Urinary bladder (tissue), 4 donors: ENCODE measurements around the gene CCR8. TPM values are rescaled to one million over a fixed set of nuclear protein-coding genes. Genes with fewer than 3 reads are reported as not detected.

Experiments used
- DNase-seq: peaks from one replicate; pipeline ENCODE4 v3.0.0-alpha.2; 2015; ENCODE audit errors: extremely low spot score
- H3K27ac ChIP-seq: one replicate; pipeline ENCODE4 v1.5.1; 2013; ENCODE audit warnings: low read depth, mild to moderate bottlenecking, moderate library complexity
- H3K36me3 ChIP-seq: one replicate; pipeline ENCODE4 v1.6.1; 2013; ENCODE audit warnings: mild to moderate bottlenecking, moderate library complexity; ENCODE audit not compliant: insufficient read depth
- H3K4me1 ChIP-seq: one replicate; pipeline ENCODE4 v1.6.1; 2013; ENCODE audit warnings: mild to moderate bottlenecking, moderate library complexity; ENCODE audit not compliant: insufficient read depth
- H3K4me3 ChIP-seq: one replicate; pipeline ENCODE4 v1.5.1; 2013; ENCODE audit warnings: low read depth, low read length
- WGBS: extraction: QIAGEN DNeasy Blood & Tissue Kit; methylation state at CpG from one replicate; pipeline ENCODE4 v1.1.7; 2013; 5-methylcytosine and 5-hydroxymethylcytosine counted together
- polyA plus RNA-seq: library from polyadenylated mRNA; stranded (reverse); fragments of 200-250 nt; gene quantifications from one replicate; pipeline ENCODE4 v1.2.3, GENCODE V29; 2013
- total RNA-seq: library from RNA; depleted of rRNA; stranded (reverse); fragments of >200 nt; gene quantifications from one replicate; pipeline ENCODE4 v1.2.3, GENCODE V29; 2014
- donor health status: healthy with polysubstance abuse.
- donor health status: healthy.

The CCR8 gene, protein sequence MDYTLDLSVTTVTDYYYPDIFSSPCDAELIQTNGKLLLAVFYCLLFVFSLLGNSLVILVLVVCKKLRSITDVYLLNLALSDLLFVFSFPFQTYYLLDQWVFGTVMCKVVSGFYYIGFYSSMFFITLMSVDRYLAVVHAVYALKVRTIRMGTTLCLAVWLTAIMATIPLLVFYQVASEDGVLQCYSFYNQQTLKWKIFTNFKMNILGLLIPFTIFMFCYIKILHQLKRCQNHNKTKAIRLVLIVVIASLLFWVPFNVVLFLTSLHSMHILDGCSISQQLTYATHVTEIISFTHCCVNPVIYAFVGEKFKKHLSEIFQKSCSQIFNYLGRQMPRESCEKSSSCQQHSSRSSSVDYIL
- total RNA-seq (not detected), polyA plus RNA-seq (not detected)

DNA sequence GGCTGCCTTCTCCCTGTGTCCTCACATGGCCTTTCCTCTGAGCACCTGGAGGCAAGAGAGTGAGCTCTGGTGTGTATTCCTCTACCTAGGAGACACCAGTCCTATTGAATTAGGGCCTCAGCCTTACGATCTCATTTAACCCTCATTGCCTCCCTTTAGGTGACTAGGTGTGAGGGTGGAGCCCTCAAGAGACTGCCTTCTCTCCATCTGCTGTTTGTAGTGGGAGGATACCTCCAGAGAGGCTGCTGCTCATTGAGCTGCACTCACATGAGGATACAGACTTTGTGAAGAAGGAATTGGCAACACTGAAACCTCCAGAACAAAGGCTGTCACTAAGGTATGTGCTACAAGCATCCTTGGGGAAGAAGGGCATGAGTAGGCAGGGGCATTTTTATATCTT, at the start of gene CCR8:
TSS of gene CCR8 (plus strand) at position 217 of the 400 bp plus-strand sequence. CDS start 2,623 bp downstream, outside the sequence.
- Histone ChIP-seq H3K4me3 (no peak within 1 kb of the TSS), H3K36me3 (no peaks in the 10 kb centered on the region), H3K27ac (no peak within 1 kb of the TSS), H3K4me1 (no peaks in the 10 kb centered on the region)
- 40% methylated on average over 1 of the region's 1 CpG for WGBS
- no peak for DNase-seq

DNA sequence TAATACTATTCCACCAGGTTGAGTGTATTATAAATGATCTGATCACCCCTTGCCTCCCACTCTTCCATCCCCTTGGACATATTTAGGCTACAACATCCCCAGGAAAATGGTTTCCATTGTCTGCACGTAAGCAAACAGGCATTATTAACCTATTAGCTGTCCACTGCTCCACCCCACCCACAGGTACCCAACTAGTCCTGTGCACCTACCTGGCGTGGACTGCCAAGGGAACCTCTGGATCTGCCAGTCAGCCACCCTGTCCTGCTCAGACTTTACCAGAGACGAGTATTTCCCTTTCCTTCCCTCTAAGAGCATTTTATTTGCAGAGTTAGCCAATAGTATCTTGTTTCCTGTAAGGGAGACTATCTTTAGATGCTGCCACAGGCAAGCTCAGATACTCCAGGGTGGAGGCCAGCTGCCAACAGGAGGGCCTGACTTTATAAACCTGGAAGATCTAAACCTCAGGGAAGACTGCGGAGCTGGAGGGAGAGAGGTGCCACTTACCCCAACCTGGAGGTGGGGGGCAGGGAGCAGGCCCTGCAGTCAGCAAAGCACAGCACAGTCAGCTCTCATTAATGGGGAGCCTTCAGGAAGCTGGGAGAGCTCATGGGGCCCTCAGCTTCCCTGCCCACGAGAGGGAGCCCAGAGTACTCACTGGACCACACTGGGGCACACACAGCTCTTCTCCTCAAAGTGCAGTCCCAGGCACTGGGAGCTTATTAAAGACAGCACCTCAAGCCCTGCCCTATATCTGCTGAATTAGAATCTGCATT, 49.6 kb upstream of the CCR8 start, which contains the start of gene CX3CR1:
TSS of gene CX3CR1 (minus strand) at position 292 of the 773 bp plus-strand sequence. CDS start 13,527 bp downstream, outside the sequence.
- H3K4me3 ChIP-seq = no peak within 1 kb of the TSS
- no peak within 1 kb of the TSS for H3K27ac ChIP-seq
- H3K4me1 ChIP-seq = no peaks in the 10 kb centered on the region
- no peaks in the 10 kb centered on the region for H3K36me3 ChIP-seq
- DNase-seq = no peak
- 41% methylated on average over 5 of the region's 5 CpGs for WGBS

DNA sequence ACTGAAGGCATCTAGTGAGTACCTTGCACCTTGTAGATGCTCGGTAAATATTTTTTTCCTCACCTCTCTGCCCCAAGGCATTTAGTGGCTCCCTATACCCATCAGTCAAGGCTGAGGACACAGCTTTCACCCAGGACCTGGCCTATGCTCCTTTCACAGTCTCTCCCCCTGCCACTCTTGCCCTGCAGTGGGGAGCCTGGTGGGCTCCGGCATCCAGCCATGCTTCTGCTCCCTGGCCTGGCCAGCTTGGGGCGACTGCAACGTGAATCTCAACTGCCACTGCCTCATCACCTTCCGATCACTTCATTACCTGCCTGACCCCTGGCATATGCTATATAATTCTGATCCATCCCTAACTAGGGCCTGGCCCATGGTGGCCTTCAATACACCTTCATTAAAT, 48.9 kb upstream of the CCR8 start:
- Histone ChIP-seq H3K27ac (no peak overlapping the region), H3K4me1 (no peaks in the 10 kb centered on the region), H3K4me3 (no peak overlapping the region), H3K36me3 (no peaks in the 10 kb centered on the region)
- 96% methylated on average over 5 of the region's 5 CpGs for WGBS
- DNase-seq = no peak

DNA sequence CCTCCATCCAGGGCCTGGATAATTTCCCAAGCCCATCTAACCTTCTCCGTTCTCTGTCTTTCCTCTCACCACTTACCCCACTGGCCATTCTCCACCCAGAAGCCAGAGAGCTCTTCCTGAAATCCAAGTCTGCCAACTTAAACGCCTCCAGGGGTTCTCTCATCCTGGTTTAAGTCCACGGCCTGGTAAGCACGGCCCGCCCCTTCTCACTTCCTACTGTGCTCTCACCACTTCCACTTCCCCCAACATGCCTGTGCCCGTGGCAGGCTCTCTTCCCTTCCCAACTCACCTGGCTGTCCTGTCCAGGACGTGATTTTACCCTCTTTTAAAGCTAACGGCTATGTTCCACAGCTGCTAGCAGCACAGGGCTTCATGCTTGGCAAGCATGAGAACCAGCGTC, 48.0 kb upstream of the CCR8 start:
- H3K27ac ChIP-seq = no peak overlapping the region
- no peak overlapping the region for H3K4me3 ChIP-seq
- no peaks in the 10 kb centered on the region for H3K4me1 ChIP-seq
- 79% methylated on average over 9 of the region's 9 CpGs for WGBS
- DNase-seq = no peak
- no peaks in the 10 kb centered on the region for H3K36me3 ChIP-seq

DNA sequence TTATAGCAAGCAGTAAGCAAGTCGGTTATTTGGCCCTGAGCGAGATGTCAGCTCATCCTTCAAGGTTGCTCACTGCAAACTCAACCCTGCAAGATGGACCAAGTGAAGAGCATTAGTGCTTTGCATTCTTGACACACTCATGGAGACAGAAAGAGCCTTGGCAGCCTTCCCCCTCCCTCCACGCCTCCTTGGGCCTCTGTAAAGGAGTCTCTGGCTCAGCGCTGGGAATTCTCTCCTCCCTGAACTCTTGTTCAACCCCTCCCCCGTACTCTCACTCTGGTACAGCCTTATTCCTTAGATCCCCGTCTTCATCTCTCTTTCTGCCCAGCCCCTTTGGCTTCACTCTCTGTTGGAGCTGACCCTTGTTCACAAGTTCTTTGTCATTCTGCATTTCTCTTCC, 47.5 kb upstream of the CCR8 start:
- Histone ChIP-seq H3K4me3 (no peak overlapping the region), H3K27ac (no peak overlapping the region), H3K4me1 (no peaks in the 10 kb centered on the region), H3K36me3 (no peaks in the 10 kb centered on the region)
- 59% methylated on average over 6 of the region's 6 CpGs for WGBS
- no peak for DNase-seq

DNA sequence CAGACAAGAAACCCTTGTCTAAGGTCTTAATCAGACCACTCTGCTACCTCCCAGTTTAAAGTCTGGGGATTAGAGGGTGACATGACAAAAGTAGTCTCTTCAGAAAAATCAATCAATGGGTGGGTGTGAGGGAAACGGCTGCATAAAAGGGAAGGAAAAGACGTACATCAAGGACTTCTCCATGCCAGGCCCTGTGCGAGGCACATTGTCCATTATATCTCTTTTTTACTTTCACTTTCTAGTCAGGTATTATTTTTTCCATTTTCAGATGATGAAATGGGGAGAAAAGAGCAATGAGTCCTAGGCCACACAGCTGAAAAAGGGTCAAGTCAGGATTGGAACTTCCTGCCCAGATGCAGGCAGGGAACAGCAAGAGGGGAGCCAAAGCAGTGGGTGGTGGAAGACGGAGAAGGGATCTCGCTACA, 45.0 kb upstream of the CCR8 start:
- H3K27ac ChIP-seq = no peak overlapping the region
- no peak for DNase-seq
- no peaks in the 10 kb centered on the region for H3K36me3 ChIP-seq
- H3K4me1 ChIP-seq = no peaks in the 10 kb centered on the region
- 64% methylated on average over 5 of the region's 5 CpGs for WGBS
- H3K4me3 ChIP-seq = no peak overlapping the region

DNA sequence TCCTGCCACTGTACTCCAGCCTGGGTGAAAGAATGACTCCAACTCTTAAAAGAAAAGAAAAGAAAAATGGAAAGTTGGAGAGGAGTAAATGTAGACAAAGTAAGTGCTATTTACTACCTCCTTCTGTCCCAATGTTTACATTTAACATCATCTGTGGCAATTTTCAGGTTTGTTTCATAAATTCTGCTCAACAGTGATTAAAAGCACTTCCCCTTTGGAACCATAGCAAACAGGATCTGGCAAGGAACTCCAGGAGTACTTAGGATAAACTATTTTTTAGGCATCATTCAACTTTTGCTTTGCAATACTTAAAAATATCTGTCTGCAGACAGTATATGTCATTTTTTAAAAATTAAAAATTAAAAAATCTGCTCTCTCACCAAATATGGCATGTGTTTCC, 44.2 kb upstream of the CCR8 start:
- no peak overlapping the region for H3K4me3 ChIP-seq
- H3K4me1 ChIP-seq = no peaks in the 10 kb centered on the region
- no peak overlapping the region for H3K27ac ChIP-seq
- no peaks in the 10 kb centered on the region for H3K36me3 ChIP-seq
- DNase-seq = no peak

DNA sequence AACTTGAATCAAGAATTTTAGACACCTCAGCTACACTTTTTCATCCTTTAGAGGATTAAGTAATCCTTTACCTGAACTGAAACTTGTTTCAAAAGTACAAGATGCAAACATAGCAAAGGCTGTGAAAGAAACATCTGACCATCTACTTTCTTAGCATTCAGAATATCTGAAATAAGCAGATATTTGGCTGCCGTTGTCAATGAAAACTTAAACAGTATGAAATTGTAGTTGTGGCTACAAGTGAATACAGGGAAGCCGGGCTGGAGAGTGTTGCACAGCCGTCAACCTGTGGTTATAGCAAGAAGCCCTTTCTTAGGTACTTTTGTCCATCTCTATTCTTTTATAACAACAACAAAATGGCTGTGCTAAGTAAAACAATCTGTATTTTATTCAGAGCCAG, 42.7 kb upstream of the CCR8 start:
- H3K27ac ChIP-seq = no peak overlapping the region
- 67% methylated on average over 3 of the region's 3 CpGs for WGBS

GRCh38 chr3:39287216-39288164, 42.0 kb upstream of the CCR8 start:
- DNase-seq = no peak
- H3K4me3 ChIP-seq = no peak overlapping the region

More for the DNA sequence above, 42.7 kb upstream of the CCR8 start:
- DNase-seq = no peak
- Histone ChIP-seq H3K4me3 (no peak overlapping the region), H3K36me3 (no peaks in the 10 kb centered on the region), H3K4me1 (no peaks in the 10 kb centered on the region)

DNA sequence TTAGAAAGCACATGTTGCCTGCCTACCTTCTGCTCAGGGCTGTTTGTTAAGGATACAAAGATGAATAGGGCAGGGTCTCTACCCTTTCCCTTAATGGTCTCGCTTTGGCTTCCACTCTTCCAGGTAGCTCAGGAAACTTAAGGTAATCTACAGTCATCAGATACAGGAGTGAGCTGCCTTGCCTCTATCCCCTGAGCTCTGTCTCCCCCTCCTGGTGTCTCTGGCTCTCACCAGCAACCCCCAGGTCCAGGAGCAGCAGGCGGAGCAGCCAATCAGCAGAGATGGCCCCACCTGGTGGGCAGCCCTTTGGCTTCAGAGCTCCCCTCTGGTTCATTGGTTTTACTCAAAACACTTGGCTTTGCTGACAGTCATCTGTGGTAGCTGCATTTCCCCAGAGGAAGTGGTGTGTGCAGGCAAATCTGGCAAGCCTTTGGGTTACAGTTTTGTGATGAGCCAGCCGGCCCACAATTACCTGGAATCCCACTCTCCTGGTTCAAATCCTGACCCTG, 41.2 kb upstream of the CCR8 start:
- no peak overlapping the region for H3K4me3 ChIP-seq
- H3K4me1 ChIP-seq = no peaks in the 10 kb centered on the region
- 19% methylated on average over 3 of the region's 3 CpGs for WGBS
- H3K36me3 ChIP-seq = no peaks in the 10 kb centered on the region
- DNase-seq = peak; percentile 23
- no peak overlapping the region for H3K27ac ChIP-seq

More at GRCh38 chr3:39287216-39288164, 42.0 kb upstream of the CCR8 start:
- Histone ChIP-seq H3K36me3 (no peaks in the 10 kb centered on the region), H3K4me1 (no peaks in the 10 kb centered on the region), H3K27ac (no peak overlapping the region)
- WGBS = 52% methylated on average over 8 of the region's 8 CpGs

DNA sequence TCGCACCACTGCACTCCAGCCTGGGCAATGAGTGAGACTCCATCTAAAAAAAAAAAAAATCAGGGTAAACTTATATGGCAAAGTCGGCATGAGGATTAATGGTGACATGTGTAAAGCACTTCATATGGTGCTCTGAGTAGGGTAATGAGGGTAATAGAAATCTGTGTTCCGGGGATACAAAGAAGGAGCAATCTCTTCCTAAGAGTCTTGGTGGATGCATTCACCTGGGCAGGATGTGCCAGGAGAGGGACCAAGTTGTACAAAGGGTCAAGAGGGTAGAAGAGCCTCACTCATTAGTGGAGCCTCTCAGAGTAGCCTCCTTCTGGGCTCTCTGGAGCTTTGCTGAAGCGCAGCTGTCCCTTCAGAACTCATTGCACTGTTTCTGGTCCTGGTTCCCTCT, 40.4 kb upstream of the CCR8 start:
- Histone ChIP-seq H3K27ac (no peak overlapping the region), H3K36me3 (no peaks in the 10 kb centered on the region), H3K4me3 (no peak overlapping the region), H3K4me1 (no peaks in the 10 kb centered on the region)
- no peak for DNase-seq
- WGBS = 80% methylated on average over 4 of the region's 4 CpGs

DNA sequence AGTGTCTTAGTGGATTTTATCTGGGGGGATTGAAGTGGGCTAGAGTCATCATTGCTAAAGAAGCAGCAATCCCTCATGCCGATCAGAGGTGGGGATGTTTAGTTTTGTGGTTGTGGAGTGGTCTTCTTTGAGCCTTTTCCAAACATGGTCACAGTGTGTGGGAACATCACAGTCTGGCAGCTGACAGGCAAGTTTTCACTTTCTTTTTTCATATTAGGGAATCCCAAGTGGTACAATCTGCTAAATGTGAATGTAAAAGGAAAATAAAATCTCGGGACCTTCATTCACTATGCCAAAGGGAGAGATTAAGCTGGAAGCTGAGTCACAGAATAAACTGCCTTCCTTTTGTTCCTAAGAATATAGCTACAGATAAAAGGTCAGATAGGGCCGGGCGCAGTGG, 39.3 kb upstream of the CCR8 start:
- no peak for DNase-seq
- 59% methylated on average over 4 of the region's 4 CpGs for WGBS
- Histone ChIP-seq H3K4me1 (no peaks in the 10 kb centered on the region), H3K27ac (no peak overlapping the region), H3K4me3 (no peak overlapping the region), H3K36me3 (no peaks in the 10 kb centered on the region)

GRCh38 chr3:39291903-39292329, 37.6 kb upstream of the CCR8 start:
- no peak for DNase-seq
- 24% methylated on average over 5 of the region's 5 CpGs for WGBS
- Histone ChIP-seq H3K4me1 (no peaks in the 10 kb centered on the region), H3K27ac (no peak overlapping the region), H3K36me3 (no peaks in the 10 kb centered on the region), H3K4me3 (no peak overlapping the region)
